Measurements from ENCODE around the gene MSI2. TPM values are rescaled to one million over a fixed set of nuclear protein-coding genes. Genes with fewer than 3 reads are reported as not detected.

MSI2 gene
- total and polyA plus RNA-seq, 2 experiments from 2014 or later: 18.9 to 41.8 TPM

DNA sequence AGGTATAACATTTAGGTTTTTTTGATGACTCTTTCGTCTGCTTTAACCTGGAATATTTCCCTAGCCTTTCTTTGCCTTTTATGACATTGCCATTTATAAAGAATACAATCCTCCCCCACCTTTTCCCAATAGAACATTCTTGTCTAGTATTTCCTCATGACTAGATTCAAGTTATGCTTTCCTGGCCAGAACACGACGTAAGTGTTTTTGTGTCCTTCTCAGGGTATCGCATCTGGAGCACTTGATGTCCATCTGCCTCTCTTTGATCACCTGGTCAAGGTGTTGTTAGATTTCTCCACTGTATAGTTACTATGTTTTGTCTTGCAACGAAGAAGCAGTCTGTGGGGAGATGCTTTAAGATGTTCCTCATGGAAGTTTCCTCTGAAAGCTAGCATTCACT is 87.4 kb downstream of the MSI2 start (continued):
- TF ChIP-seq, protein P1, sequence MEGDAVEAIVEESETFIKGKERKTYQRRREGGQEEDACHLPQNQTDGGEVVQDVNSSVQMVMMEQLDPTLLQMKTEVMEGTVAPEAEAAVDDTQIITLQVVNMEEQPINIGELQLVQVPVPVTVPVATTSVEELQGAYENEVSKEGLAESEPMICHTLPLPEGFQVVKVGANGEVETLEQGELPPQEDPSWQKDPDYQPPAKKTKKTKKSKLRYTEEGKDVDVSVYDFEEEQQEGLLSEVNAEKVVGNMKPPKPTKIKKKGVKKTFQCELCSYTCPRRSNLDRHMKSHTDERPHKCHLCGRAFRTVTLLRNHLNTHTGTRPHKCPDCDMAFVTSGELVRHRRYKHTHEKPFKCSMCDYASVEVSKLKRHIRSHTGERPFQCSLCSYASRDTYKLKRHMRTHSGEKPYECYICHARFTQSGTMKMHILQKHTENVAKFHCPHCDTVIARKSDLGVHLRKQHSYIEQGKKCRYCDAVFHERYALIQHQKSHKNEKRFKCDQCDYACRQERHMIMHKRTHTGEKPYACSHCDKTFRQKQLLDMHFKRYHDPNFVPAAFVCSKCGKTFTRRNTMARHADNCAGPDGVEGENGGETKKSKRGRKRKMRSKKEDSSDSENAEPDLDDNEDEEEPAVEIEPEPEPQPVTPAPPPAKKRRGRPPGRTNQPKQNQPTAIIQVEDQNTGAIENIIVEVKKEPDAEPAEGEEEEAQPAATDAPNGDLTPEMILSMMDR (conservative IDR thresholded peaks at IDR 0.05; ENCODE audit: low read depth in 2 of 2): no peak
- TF ChIP-seq, protein P2, sequence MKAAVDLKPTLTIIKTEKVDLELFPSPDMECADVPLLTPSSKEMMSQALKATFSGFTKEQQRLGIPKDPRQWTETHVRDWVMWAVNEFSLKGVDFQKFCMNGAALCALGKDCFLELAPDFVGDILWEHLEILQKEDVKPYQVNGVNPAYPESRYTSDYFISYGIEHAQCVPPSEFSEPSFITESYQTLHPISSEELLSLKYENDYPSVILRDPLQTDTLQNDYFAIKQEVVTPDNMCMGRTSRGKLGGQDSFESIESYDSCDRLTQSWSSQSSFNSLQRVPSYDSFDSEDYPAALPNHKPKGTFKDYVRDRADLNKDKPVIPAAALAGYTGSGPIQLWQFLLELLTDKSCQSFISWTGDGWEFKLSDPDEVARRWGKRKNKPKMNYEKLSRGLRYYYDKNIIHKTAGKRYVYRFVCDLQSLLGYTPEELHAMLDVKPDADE (IDR thresholded peaks at IDR 0.05): no peak

DNA sequence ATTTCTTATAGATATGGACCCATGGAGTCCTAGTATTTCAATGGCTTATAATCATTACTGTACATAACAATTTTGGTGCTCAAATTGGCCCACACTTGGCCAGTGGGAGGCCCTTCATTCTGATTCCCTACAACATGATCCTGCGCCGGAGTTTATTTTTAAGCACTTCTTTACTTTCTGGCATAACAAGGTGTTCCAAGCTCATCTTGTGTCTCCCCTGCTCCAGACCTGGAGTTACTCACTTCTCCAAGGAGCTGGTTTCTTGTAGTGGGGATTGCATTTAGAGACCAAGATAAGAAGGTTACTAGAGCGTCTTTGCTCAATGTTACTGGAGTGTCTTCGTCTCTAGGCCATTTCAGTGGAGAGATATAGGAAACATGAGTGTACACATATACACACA is 87.9 kb downstream of the MSI2 start:
- Mint-ChIP-seq H3K27me3 (ENCODE audit: insufficient read depth, low read depth, poor library complexity) (peaks cover 6% of the 10 kb centered on the region), H3K27ac (no peak overlapping the region), H3K4me3 (no peak overlapping the region), H3K4me1 (peaks cover 33% of the 10 kb centered on the region), H3K9me3 (no peaks in the 10 kb centered on the region; the same call in 2 of the 3 replicates), H3K36me3 (ENCODE audit: low read depth) (peaks cover 27% of the 10 kb centered on the region)
- Histone ChIP-seq H2AFZ (no peak overlapping the region), H3K4me2 (no peak overlapping the region), H3K79me2 (replicated peaks; ENCODE audit: insufficient read depth) (peaks cover 28% of the 10 kb centered on the region), H3K9me2 (ENCODE audit: insufficient read depth) (peaks cover 8% of the 10 kb centered on the region; the same call in 1 of the 2 replicates), H3K4me3 (no peak overlapping the region), H3F3A (replicated peaks; ENCODE audit: low read depth) (no peaks in the 10 kb centered on the region; the same call in 1 of the 2 replicates), H3K4me1 (ENCODE audit: insufficient read depth) (peaks cover 29% of the 10 kb centered on the region), H3K27me3 (ENCODE audit: insufficient read depth) (no peaks in the 10 kb centered on the region), H3K36me3 (ENCODE audit: insufficient read depth) (peaks cover 3% of the 10 kb centered on the region), H4K20me1 (replicated peaks; ENCODE audit: insufficient read depth) (no peaks in the 10 kb centered on the region), H3K27ac (ENCODE audit: low read depth) (no peak overlapping the region)
- no peak for ATAC-seq
- no peak for DNase-seq (ENCODE audit: low spot score)
- TF ChIP-seq ZNF331 (CRISPR knock-in tag; IDR thresholded peaks at IDR 0.05; ENCODE audit: low read depth): no peak
- TF ChIP-seq, protein P1 (conservative IDR thresholded peaks at IDR 0.05; ENCODE audit: low read depth in 2 of 2): no peak
- no peak for TF ChIP-seq CREB1 (CRISPR knock-in tag; IDR thresholded peaks at IDR 0.05; ENCODE audit: low read depth)
- TF ChIP-seq EZH2phosphoT487 (IDR thresholded peaks at IDR 0.05; ENCODE audit: unreplicated experiment): no peak
- no peak for TF ChIP-seq EZH2 (IDR thresholded peaks at IDR 0.05; ENCODE audit: low read depth, unreplicated experiment)
- TF ChIP-seq, protein P3, sequence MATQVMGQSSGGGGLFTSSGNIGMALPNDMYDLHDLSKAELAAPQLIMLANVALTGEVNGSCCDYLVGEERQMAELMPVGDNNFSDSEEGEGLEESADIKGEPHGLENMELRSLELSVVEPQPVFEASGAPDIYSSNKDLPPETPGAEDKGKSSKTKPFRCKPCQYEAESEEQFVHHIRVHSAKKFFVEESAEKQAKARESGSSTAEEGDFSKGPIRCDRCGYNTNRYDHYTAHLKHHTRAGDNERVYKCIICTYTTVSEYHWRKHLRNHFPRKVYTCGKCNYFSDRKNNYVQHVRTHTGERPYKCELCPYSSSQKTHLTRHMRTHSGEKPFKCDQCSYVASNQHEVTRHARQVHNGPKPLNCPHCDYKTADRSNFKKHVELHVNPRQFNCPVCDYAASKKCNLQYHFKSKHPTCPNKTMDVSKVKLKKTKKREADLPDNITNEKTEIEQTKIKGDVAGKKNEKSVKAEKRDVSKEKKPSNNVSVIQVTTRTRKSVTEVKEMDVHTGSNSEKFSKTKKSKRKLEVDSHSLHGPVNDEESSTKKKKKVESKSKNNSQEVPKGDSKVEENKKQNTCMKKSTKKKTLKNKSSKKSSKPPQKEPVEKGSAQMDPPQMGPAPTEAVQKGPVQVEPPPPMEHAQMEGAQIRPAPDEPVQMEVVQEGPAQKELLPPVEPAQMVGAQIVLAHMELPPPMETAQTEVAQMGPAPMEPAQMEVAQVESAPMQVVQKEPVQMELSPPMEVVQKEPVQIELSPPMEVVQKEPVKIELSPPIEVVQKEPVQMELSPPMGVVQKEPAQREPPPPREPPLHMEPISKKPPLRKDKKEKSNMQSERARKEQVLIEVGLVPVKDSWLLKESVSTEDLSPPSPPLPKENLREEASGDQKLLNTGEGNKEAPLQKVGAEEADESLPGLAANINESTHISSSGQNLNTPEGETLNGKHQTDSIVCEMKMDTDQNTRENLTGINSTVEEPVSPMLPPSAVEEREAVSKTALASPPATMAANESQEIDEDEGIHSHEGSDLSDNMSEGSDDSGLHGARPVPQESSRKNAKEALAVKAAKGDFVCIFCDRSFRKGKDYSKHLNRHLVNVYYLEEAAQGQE (IDR thresholded peaks at IDR 0.05; ENCODE audit: unreplicated experiment): no peak
- no peak for TF ChIP-seq NANOG (IDR thresholded peaks at IDR 0.05; ENCODE audit: borderline replicate concordance)
- TF ChIP-seq ZNF114 (CRISPR knock-in tag; IDR thresholded peaks at IDR 0.05): no peak
- TF ChIP-seq STAT1 (IDR thresholded peaks at IDR 0.05; ENCODE audit: unreplicated experiment): no peak
- no peak for TF ChIP-seq JUNB (IDR thresholded peaks at IDR 0.05; ENCODE audit: unreplicated experiment)

All from GM23338 (cell line).